GM12874 (cell line): ENCODE data around the gene MAML1.

Experiments
- CTCF ChIP-seq: IDR thresholded peaks from 2 replicates; pipeline ENCODE4 v1.5.1; 2011; ENCODE audit warnings: low read depth, mild to moderate bottlenecking, control low read depth, low read length, moderate library complexity; ENCODE audit not compliant: insufficient read depth

MAML1 gene

GRCh38 chr5:179791881-179792611, 59.4 kb downstream of the MAML1 start:
- TF ChIP-seq CTCF: no peak

- no peak for TF ChIP-seq CTCF
Observed at GRCh38 chr5:179792612-179793467, 60.2 kb downstream of the MAML1 start.

- no peak for TF ChIP-seq CTCF
Observed at GRCh38 chr5:179793468-179794139, 61.0 kb downstream of the MAML1 start, which contains the start of gene LTC4S. Gene LTC4S (plus strand): TSS chr5:179793986. CDS start chr5:179794081, 95 bp downstream.

GRCh38 chr5:179794171-179794570, 61.5 kb downstream of the MAML1 start:
- no peak for TF ChIP-seq CTCF

GRCh38 chr5:179794575-179794974, 62.0 kb downstream of the MAML1 start:
- no peak for TF ChIP-seq CTCF

GRCh38 chr5:179795049-179795862, 62.6 kb downstream of the MAML1 start:
- no peak for TF ChIP-seq CTCF
